Choroid plexus epithelial cell (primary cell): ENCODE results near the gene PHACTR1.
"Not testable (repeated sequence)": the region's sequence is repeated elsewhere in the genome, so short reads cannot be mapped to it uniquely, and the experiment has no call there.

Source experiments
- DNase-seq: peaks from one replicate; pipeline ENCODE4 v3.0.0-alpha.2; 2010; ENCODE audit warnings: low read depth
- H3K4me3 ChIP-seq: 2 replicates; pipeline ENCODE4 v1.5.1; 2011; ENCODE audit warnings: low read depth, mild to moderate bottlenecking, control low read depth, low read length, moderate library complexity
- TF ChIP-seq, protein P1 (sequence below): conservative IDR thresholded peaks from 2 replicates; pipeline ENCODE4 v1.5.1; 2011; ENCODE audit warnings: low read depth, mild to moderate bottlenecking, control low read depth, inconsistent platforms, low read length, moderate library complexity

PHACTR1 gene

DNA sequence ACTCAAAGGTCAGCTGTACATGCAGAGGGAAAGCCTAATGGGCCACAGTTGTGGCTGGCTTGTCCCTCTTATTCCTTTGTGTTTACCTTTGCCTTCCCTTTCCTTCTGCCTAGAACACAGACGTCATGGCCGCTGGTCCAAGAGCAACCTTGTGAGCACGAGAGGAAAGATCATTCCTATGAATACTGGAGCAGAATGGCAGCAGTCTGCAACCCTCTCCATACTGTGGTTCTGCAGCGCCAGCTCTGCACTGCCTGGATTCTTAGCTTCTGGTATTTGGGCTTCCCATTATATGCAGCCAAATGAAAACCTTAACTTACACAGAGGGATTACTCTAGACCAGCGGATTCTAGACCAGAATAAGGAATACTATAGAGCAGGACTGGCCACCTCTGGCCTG, 599.3 kb downstream of the PHACTR1 start:
- TF ChIP-seq, protein P1, sequence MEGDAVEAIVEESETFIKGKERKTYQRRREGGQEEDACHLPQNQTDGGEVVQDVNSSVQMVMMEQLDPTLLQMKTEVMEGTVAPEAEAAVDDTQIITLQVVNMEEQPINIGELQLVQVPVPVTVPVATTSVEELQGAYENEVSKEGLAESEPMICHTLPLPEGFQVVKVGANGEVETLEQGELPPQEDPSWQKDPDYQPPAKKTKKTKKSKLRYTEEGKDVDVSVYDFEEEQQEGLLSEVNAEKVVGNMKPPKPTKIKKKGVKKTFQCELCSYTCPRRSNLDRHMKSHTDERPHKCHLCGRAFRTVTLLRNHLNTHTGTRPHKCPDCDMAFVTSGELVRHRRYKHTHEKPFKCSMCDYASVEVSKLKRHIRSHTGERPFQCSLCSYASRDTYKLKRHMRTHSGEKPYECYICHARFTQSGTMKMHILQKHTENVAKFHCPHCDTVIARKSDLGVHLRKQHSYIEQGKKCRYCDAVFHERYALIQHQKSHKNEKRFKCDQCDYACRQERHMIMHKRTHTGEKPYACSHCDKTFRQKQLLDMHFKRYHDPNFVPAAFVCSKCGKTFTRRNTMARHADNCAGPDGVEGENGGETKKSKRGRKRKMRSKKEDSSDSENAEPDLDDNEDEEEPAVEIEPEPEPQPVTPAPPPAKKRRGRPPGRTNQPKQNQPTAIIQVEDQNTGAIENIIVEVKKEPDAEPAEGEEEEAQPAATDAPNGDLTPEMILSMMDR = no peak
- DNase-seq = no peak
- H3K4me3 ChIP-seq = no peak overlapping the region

GRCh38 chr6:13318821-13319220, 602.3 kb downstream of the PHACTR1 start:
- no peak for DNase-seq
- no peak overlapping the region for H3K4me3 ChIP-seq
- TF ChIP-seq, protein P1 = no peak

GRCh38 chr6:13319891-13320564, 603.5 kb downstream of the PHACTR1 start:
- TF ChIP-seq, protein P1 = no peak
- DNase-seq = no peak

DNA sequence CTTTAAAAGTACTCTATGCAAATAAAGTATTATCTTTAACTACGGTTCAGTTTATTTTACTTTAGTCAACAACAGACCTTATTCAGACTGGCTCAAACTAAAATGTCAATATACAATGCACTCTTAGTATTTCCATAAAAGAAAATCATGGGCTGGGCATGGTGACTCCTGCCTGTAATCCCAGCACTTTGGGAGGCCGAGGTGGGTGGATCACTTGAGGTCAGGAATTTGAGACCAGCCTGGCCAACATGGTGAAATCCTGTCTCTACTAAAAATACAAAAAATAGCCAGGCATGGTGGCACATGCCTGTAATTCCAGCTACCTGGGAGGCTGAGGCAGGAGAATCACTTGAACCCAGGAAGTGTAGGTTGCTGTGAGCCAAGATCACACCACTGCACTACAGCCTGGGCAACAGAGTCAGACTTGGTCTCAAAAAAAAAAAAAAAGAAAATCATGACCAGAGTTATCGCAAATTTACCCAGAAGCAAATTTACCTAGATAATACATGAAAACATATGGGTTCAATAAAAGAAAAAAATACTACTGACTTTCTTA, 609.5 kb downstream of the PHACTR1 start:
- H3K4me3 ChIP-seq, DNase-seq: not testable (repeated sequence)

More at GRCh38 chr6:13319891-13320564, 603.5 kb downstream of the PHACTR1 start:
- no peak overlapping the region for H3K4me3 ChIP-seq

DNA sequence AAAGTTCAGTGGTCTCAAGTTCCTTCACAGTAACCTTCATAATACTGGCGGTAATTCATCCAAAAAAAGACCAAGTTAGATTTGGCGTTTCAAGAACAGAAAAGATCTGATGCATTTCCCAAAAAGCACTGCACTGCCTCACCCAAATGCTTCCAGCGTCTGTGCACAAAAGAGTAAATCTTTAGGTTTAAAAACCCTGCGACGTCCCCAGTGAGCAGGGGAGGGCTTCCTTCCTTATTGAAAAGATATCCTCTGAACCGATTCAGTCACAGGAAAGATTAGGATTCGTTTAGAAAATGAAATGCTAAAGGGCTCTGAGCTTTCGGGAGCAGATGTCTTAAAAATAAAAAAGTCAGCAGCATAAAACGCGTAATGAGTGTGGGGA, 611.1 kb downstream of the PHACTR1 start:
- H3K4me3 ChIP-seq = peak overlapping the region; percentile 89
- TF ChIP-seq, protein P1 = no peak
- no peak for DNase-seq

DNA sequence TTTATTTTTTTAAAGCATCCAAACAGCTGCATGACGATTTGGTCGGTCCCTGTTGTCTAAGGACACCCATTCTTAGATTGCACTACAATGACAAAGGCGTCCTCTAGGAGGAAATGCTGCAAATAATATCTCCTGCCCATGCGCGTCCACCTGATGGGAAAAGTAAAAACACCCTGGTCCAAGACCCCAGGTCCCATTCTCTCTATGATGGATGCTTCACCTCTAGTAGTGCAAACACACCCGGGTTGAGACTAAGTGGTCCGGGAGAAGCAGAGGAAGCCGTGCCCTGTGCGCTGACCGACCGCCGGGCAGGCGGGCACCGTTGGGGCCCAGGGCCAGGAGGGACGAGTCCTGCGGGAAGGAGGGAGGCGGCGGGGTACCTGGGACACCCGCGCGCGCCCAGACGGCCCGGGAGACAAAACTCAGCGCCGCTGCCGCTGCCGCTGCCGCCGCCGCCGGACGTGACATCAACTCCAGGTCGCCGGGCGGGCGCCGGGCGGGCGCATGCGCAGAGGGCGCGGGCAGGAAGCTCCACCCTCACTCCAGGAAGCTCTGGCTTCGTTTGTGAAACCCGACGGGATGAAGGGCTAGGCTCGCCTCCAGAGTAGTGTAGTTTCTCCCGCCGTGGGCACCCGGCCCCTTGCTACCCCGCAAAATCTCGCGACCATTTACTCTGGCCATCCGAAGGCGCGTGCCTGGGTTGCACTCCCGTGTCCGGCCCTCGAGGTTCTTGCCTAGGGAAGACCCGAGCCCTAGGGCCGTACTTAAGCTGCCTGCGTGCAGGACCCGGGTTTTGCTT, 611.7 kb downstream of the PHACTR1 start, which contains the start of gene TBC1D7:
Gene TBC1D7, minus strand, starts transcription at position 462 of the 799 bp plus-strand sequence. CDS start 1,639 bp downstream, outside the sequence.
- TF ChIP-seq, protein P1 = peak; percentile 15
- H3K4me3 ChIP-seq = peak within 1 kb of the TSS; percentile 89
- DNase-seq = peak; percentile 94

DNA sequence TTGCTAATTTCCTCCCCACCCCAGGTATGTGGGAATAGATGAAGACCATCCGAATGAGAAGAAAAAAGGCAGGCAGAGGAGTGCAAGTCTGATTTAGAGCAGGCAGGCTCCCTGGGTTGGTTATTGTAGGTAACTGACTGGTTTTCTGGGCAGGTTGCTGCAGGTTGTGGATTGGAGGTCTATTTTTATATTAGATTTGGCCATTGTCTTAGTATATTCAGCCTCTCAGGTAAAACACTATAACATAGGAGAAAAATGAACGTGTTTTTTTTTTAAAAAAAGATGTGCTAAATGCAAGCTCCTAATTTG, 612.3 kb downstream of the PHACTR1 start:
- no peak for DNase-seq
- peak overlapping the region; percentile 89 for H3K4me3 ChIP-seq
- TF ChIP-seq, protein P1 = no peak
